RWPE2 (cell line): ENCODE results near the gene TMEM39B.
"Not testable (repeated sequence)": the region's sequence is repeated elsewhere in the genome, so short reads cannot be mapped to it uniquely, and the experiment has no call there.

Experiments used
- ATAC-seq: fragments of 200-7000 bp; cut with Tn5 transposase; 3 replicates; pipeline ENCODE4 v1.9.1; 2021; ENCODE audit warnings: low read depth
- DNase-seq: peaks from one replicate; pipeline ENCODE4 v3.0.0-alpha.2; 2020; ENCODE audit warnings: low spot score
- H3K27ac ChIP-seq: fragments of 450-650 bp; 2 replicates; pipeline ENCODE4 v1.5.1; 2017; ENCODE audit warnings: mild to moderate bottlenecking; ENCODE audit not compliant: poor library complexity, severe bottlenecking
- H3K27me3 ChIP-seq: fragments of 250-450 bp; sonication (Bioruptor Pico); 2 replicates; pipeline ENCODE4 v1.5.1; 2021; ENCODE audit warnings: mild to moderate bottlenecking, moderate library complexity; ENCODE audit not compliant: insufficient read depth, poor library complexity, severe bottlenecking
- H3K36me3 ChIP-seq: fragments of 250-450 bp; sonication (Bioruptor Pico); 2 replicates; pipeline ENCODE4 v1.5.1; 2020; ENCODE audit warnings: low read depth, mild to moderate bottlenecking, moderate library complexity
- H3K4me1 ChIP-seq: fragments of 250-450 bp; sonication (Bioruptor Pico); 2 replicates; pipeline ENCODE4 v1.5.1; 2021; ENCODE audit warnings: mild to moderate bottlenecking, moderate library complexity; ENCODE audit not compliant: insufficient read depth, poor library complexity, severe bottlenecking
- H3K4me3 ChIP-seq: fragments of 250-450 bp; sonication (Bioruptor Pico); 2 replicates; pipeline ENCODE4 v1.5.1; 2021; ENCODE audit warnings: mild to moderate bottlenecking, moderate library complexity; ENCODE audit not compliant: severe bottlenecking
- H3K9me3 ChIP-seq: fragments of 250-450 bp; sonication (Bioruptor Pico); 2 replicates; pipeline ENCODE4 v1.5.1; 2021; ENCODE audit warnings: mild to moderate bottlenecking, moderate library complexity; ENCODE audit not compliant: severe bottlenecking
- TF ChIP-seq, protein P1 (sequence below): fragments of 450-650 bp; IDR thresholded peaks from one replicate; pipeline ENCODE4 v1.5.1; 2017; ENCODE audit warnings: mild to moderate bottlenecking, moderate library complexity; ENCODE audit not compliant: poor library complexity, severe bottlenecking

TMEM39B gene

DNA sequence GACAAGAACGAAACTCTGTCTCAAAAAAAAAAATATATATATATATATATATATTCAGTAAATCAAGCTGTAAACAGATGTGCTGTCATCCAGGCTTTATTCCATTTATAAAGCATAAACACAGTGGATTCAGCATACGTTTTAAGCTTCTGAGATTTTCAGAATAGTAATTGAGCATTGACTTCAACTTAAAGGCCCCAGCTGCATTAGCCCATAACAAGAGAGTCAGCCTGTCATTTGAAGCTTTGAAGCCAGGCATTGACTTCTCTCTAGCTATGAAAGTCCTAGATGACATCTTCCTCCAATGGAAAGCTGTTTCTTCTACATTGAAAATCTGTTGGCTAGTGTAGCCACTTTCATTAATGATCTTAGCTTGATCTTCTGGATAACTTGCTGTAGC is 41.7 kb downstream of the TMEM39B start:
- Histone ChIP-seq H3K4me1 (peaks cover 7% of the 10 kb centered on the region), H3K9me3 (no peaks in the 10 kb centered on the region), H3K27ac (no peak overlapping the region), H3K27me3 (no peaks in the 10 kb centered on the region), H3K4me3 (no peak overlapping the region), H3K36me3 (peaks cover 29% of the 10 kb centered on the region)
- ATAC-seq (no peak), DNase-seq (no peak)
- TF ChIP-seq, protein P1, sequence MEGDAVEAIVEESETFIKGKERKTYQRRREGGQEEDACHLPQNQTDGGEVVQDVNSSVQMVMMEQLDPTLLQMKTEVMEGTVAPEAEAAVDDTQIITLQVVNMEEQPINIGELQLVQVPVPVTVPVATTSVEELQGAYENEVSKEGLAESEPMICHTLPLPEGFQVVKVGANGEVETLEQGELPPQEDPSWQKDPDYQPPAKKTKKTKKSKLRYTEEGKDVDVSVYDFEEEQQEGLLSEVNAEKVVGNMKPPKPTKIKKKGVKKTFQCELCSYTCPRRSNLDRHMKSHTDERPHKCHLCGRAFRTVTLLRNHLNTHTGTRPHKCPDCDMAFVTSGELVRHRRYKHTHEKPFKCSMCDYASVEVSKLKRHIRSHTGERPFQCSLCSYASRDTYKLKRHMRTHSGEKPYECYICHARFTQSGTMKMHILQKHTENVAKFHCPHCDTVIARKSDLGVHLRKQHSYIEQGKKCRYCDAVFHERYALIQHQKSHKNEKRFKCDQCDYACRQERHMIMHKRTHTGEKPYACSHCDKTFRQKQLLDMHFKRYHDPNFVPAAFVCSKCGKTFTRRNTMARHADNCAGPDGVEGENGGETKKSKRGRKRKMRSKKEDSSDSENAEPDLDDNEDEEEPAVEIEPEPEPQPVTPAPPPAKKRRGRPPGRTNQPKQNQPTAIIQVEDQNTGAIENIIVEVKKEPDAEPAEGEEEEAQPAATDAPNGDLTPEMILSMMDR = no peak

- Histone ChIP-seq H3K9me3 (no peaks in the 10 kb centered on the region), H3K27me3 (no peaks in the 10 kb centered on the region), H3K4me3 (no peak overlapping the region), H3K4me1 (peaks cover 7% of the 10 kb centered on the region), H3K36me3 (peaks cover 24% of the 10 kb centered on the region), H3K27ac (peak overlapping the region; percentile 54)
- DNase-seq (no peak), ATAC-seq (no peak)
- TF ChIP-seq, protein P1 = no peak
Measured at GRCh38 chr1:32115496-32115895, 42.8 kb downstream of the TMEM39B start.

GRCh38 chr1:32116531-32116930 is 43.8 kb downstream of the TMEM39B start:
- TF ChIP-seq, protein P1 = no peak
- H3K9me3 ChIP-seq = no peaks in the 10 kb centered on the region
- ATAC-seq (no peak), DNase-seq (no peak)
- H3K4me3 ChIP-seq = no peak overlapping the region
- peaks cover 14% of the 10 kb centered on the region; the same call in 1 of the 2 replicates for H3K36me3 ChIP-seq
- peak overlapping the region; percentile 54 for H3K27ac ChIP-seq
- H3K27me3 ChIP-seq = no peaks in the 10 kb centered on the region
- H3K4me1 ChIP-seq = peaks cover 7% of the 10 kb centered on the region

DNA sequence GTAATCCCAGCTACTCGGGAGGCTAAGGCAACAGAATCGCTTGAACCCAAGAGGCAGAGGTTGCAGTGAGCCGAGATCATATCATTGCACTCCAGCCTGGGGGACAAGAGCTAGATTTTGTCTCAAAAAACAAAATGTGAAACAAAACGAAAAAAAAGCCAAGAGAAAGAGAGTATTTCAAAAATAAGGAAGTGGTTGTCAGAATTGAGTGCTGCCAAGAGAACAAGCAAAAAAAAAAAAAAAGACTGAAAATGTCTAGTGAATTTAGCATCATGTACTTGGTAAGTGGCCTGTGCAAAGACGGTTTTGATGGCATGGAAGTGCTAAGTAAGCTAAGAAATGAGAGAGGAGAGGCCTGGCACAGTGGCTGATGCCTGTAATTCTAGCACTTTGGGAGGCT is 49.4 kb downstream of the TMEM39B start:
- no peaks in the 10 kb centered on the region for H3K4me1 ChIP-seq
- DNase-seq = no peak
- H3K9me3 ChIP-seq = no peaks in the 10 kb centered on the region
- ATAC-seq = no peak
- TF ChIP-seq, protein P1 = no peak
- no peaks in the 10 kb centered on the region for H3K27me3 ChIP-seq
- no peak overlapping the region for H3K27ac ChIP-seq
- peaks cover 3% of the 10 kb centered on the region; the same call in 1 of the 2 replicates for H3K36me3 ChIP-seq
- H3K4me3 ChIP-seq = no peak overlapping the region

DNA sequence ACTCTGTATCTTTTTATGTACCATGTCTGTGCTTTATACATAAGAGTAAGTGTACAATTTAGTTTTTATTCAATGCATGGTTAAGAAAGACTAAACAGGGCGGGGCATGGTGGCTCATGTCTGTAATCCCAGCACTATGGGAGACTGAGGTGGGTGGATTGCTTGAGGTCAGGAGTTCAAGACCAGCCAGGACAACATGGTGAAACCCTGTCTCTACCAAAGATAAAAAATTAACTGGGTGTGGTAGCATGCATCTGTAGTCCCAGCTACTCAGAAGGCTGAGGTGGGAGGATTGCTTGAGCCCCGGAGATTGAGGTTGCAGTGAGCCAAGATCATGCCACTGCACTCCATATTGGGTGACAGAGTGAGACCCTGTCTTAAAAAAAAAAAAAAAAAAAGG is 50.6 kb downstream of the TMEM39B start:
- not testable (repeated sequence) for H3K9me3 ChIP-seq, H3K27ac ChIP-seq, ATAC-seq, H3K4me1 ChIP-seq, H3K27me3 ChIP-seq, H3K36me3 ChIP-seq, DNase-seq, H3K4me3 ChIP-seq
